GM12801 (cell line): Measurements from ENCODE around the gene ORC3.

ENCODE experiments used
- CTCF ChIP-seq: IDR thresholded peaks from one replicate; pipeline ENCODE4 v1.5.1; 2011; ENCODE audit warnings: control low read depth; ENCODE audit not compliant: insufficient read length; ENCODE audit errors: extremely low read depth

The ORC3 gene

GRCh38 chr6:87630746-87631145 is 40.8 kb downstream of the ORC3 start:
- TF ChIP-seq CTCF = no peak

- TF ChIP-seq CTCF = no peak
These were observed 43.9 kb downstream of the ORC3 start for GRCh38 chr6:87633851-87634250.

GRCh38 chr6:87636315-87636714 is 46.4 kb downstream of the ORC3 start:
- TF ChIP-seq CTCF = no peak

- TF ChIP-seq CTCF = no peak
These were observed 47.2 kb downstream of the ORC3 start for GRCh38 chr6:87637106-87637505.

GRCh38 chr6:87639373-87639772 is 49.4 kb downstream of the ORC3 start:
- TF ChIP-seq CTCF = no peak

- no peak for TF ChIP-seq CTCF
These were observed 51.2 kb downstream of the ORC3 start for GRCh38 chr6:87641065-87641692.

- no peak for TF ChIP-seq CTCF
These were observed 55.1 kb downstream of the ORC3 start for GRCh38 chr6:87645080-87645479.
